HCT116 (cell line): ENCODE data around the gene EID2B. TPM values are rescaled to one million over a fixed set of nuclear protein-coding genes. Genes with fewer than 3 reads are reported as not detected.

Source experiments
- ATAC-seq: fragments of 200-7000 bp; cut with Tn5 transposase; 2 replicates; pipeline ENCODE4 v1.9.1; 2020; ENCODE audit warnings: mild to moderate bottlenecking, moderate library complexity
- BruUV-seq: library from RNA; stranded (reverse); fragments of 400-500 nt; replicated peaks from 2 replicates; lab custom pipeline; 2021; lab: Mats Ljungman, UMichigan
- CTCF ChIA-PET: fragments of 300-600 bp; sonication (Branson Sonifier 250); formaldehyde crosslinking; loops from one replicate; lab custom pipeline; 2021; ENCODE audit warnings: antibody characterized with exemption; lab: Charles Lee
- POLR2A ChIA-PET: fragments of 300-600, 350-600 bp; sonication (Branson Sonifier 250); formaldehyde crosslinking; loops from one replicate; lab custom pipeline; 2021; ENCODE audit warnings: antibody characterized with exemption; lab: Charles Lee
- RAD21 ChIA-PET, 2 experiments: fragments of 300-600 bp; sonication (Branson Sonifier 250); formaldehyde crosslinking; loops; one replicate each; lab custom pipeline; 2023; ENCODE audit warnings: low total read pairs in 2 of 2; ENCODE audit not compliant: uncharacterized antibody in 2 of 2, unreplicated experiment in 2 of 2, low non-redundant PET in 1 of 2; lab: Charles Lee
- DNase-seq: peaks from one replicate; pipeline ENCODE4 v3.0.0-alpha.2; 2010; ENCODE audit warnings: low read depth, low spot score
- H2AFZ ChIP-seq: fragments of 200-600 bp; shearing (Covaris generic), sonication (generic); 2 replicates; pipeline ENCODE4 v1.6.1; 2017; ENCODE audit warnings: low read depth, mixed run types, mixed read lengths, antibody characterized with exemption, low read length; ENCODE audit not compliant: poor library complexity, severe bottlenecking
- H3K27ac ChIP-seq: 2 replicates; pipeline ENCODE4 v1.5.1; 2012; ENCODE audit warnings: low read depth, low read length
- H3K27me3 ChIP-seq: fragments of 200-600 bp; sonication (generic); 2 replicates; pipeline ENCODE4 v1.6.1; 2016; ENCODE audit warnings: mixed run types, low read length, mixed read lengths; ENCODE audit not compliant: insufficient read depth
- H3K36me3 ChIP-seq, 2 experiments: fragments of 200-500 bp in 1 of 2; fragments of 200-600 bp in 1 of 2; sonication (Bioruptor generic) in 1 of 2; sonication (generic) in 1 of 2; 2 replicates each; pipeline versions ENCODE4 v1.5.1 to v1.6.1; 2014 to 2016; ENCODE audit warnings: low read length in 2 of 2, inconsistent platforms in 1 of 2, mixed read lengths in 1 of 2, mixed run types in 1 of 2; ENCODE audit not compliant: insufficient read depth in 2 of 2, control insufficient read depth in 1 of 2
- H3K4me1 ChIP-seq, 2 experiments: fragments of 200-600 bp in 1 of 2; sonication (generic) in 1 of 2; 2 replicates each; pipeline versions ENCODE4 v1.5.1 to v1.6.1; 2012 to 2017; ENCODE audit warnings: low read length in 2 of 2, inconsistent platforms in 1 of 2, mild to moderate bottlenecking in 1 of 2, mixed read lengths in 1 of 2, mixed run types in 1 of 2, moderate library complexity in 1 of 2; ENCODE audit not compliant: insufficient read depth in 2 of 2, control insufficient read depth in 1 of 2
- H3K4me2 ChIP-seq: fragments of 200-600 bp; sonication (generic); 2 replicates; pipeline ENCODE4 v1.6.1; 2017; ENCODE audit warnings: mixed run types, low read length, mixed read lengths
- H3K4me3 ChIP-seq, 2 experiments: fragments of 200-600 bp in 1 of 2; sonication (generic) in 1 of 2; replicated peaks in 1 of 2; 2 replicates each; pipeline ENCODE4 v1.5.1; 2011 to 2016; ENCODE audit warnings: low read length in 2 of 2, control low read depth in 1 of 2, low read depth in 1 of 2, mild to moderate bottlenecking in 1 of 2, mixed read lengths in 1 of 2, mixed run types in 1 of 2
- H3K79me2 ChIP-seq: fragments of 200-600 bp; sonication (generic); 2 replicates; pipeline ENCODE4 v1.6.1; 2017; ENCODE audit warnings: mild to moderate bottlenecking, mixed run types, low read length, moderate library complexity, mixed read lengths; ENCODE audit not compliant: insufficient read depth
- H3K9ac ChIP-seq: fragments of 200-600 bp; sonication (generic); 2 replicates; pipeline ENCODE4 v1.6.1; 2016; ENCODE audit warnings: low read length, mixed read lengths
- H3K9me2 ChIP-seq: fragments of 200-600 bp; sonication (generic), shearing (Covaris generic); 2 replicates; pipeline ENCODE4 v1.6.1; 2017; ENCODE audit warnings: mixed run types, mild to moderate bottlenecking, moderate library complexity; ENCODE audit not compliant: insufficient read depth
- H3K9me3 ChIP-seq, 2 experiments: fragments of 200-500 bp in 1 of 2; fragments of 200-600 bp in 1 of 2; sonication (Bioruptor generic) in 1 of 2; sonication (generic) in 1 of 2; 2 replicates each; pipeline ENCODE4 v1.6.1; 2014 to 2017; ENCODE audit warnings: low read length in 2 of 2, mixed read lengths in 2 of 2, inconsistent platforms in 1 of 2, low read depth in 1 of 2, mild to moderate bottlenecking in 1 of 2, mixed run types in 1 of 2, moderate library complexity in 1 of 2; ENCODE audit not compliant: control insufficient read depth in 1 of 2, insufficient read depth in 1 of 2
- H4K20me1 ChIP-seq: fragments of 200-600 bp; sonication (generic), shearing (Covaris generic); 2 replicates; pipeline ENCODE4 v1.6.1; 2017; ENCODE audit warnings: mixed run types, mild to moderate bottlenecking, moderate library complexity; ENCODE audit not compliant: insufficient read depth
- CBX3 ChIP-seq: IDR thresholded peaks from 2 replicates; pipeline ENCODE4 v1.6.1; 2012; ENCODE audit warnings: low read depth
- ELF1 ChIP-seq: IDR thresholded peaks from 2 replicates; pipeline ENCODE4 v1.6.1; 2012; ENCODE audit warnings: low read depth, borderline replicate concordance
- EZH2 ChIP-seq: fragments of 200-600 bp; sonication (generic); IDR thresholded peaks from 2 replicates; pipeline ENCODE4 v1.6.1; 2017; ENCODE audit warnings: antibody characterized with exemption, mixed run types
- POLR2AphosphoS5 ChIP-seq: IDR thresholded peaks from 2 replicates; pipeline ENCODE4 v1.6.1; 2011; ENCODE audit warnings: mild to moderate bottlenecking, low read depth, low read length, moderate library complexity
- SIN3A ChIP-seq: IDR thresholded peaks from 2 replicates; pipeline ENCODE4 v1.6.1; 2012; ENCODE audit warnings: low read depth
- SP1 ChIP-seq: IDR thresholded peaks from 2 replicates; pipeline ENCODE4 v1.6.1; 2012; ENCODE audit warnings: low read depth
- SRF ChIP-seq: IDR thresholded peaks from 2 replicates; pipeline ENCODE4 v1.6.1; 2012; ENCODE audit warnings: low read depth
- TCF7L2 ChIP-seq: IDR thresholded peaks from 2 replicates; pipeline ENCODE4 v1.7.0; 2011; ENCODE audit warnings: borderline replicate concordance, inconsistent platforms; ENCODE audit not compliant: insufficient read depth, insufficient read length; ENCODE audit errors: extremely low read depth
- ZFX ChIP-seq: fragments of 450-650 bp; IDR thresholded peaks from 2 replicates; pipeline ENCODE4 v1.6.1; 2017
- intact Hi-C: fragments of 100-400 bp; cut with micrococcal nuclease; formaldehyde crosslinking; loops from 2 replicates; pipeline ENCODE4 v1.10.0; 2022
- total RNA-seq: library from RNA; stranded (reverse); gene quantifications from one replicate; pipeline ENCODE4 v1.2.1, GENCODE V29; 2021; ENCODE audit not compliant: unreplicated experiment
- TF ChIP-seq, protein P1 (sequence below): IDR thresholded peaks from 2 replicates; pipeline ENCODE4 v1.6.1; 2012
- TF ChIP-seq, protein P2 (sequence below): IDR thresholded peaks from 2 replicates; pipeline ENCODE4 v1.6.1; 2012
- TF ChIP-seq, protein P3 (sequence below), 3 experiments: fragments of 200-600 bp in 1 of 3; sonication (generic) in 1 of 3; IDR thresholded peaks in 2 of 3; conservative IDR thresholded peaks in 1 of 3; 2 replicates each; pipeline ENCODE4 v1.5.1; 2012 to 2017; ENCODE audit warnings: low read depth in 2 of 3, low read length in 2 of 3, antibody characterized with exemption in 1 of 3, borderline replicate concordance in 1 of 3, control low read depth in 1 of 3, mild to moderate bottlenecking in 1 of 3, mixed read lengths in 1 of 3, mixed run types in 1 of 3, moderate library complexity in 1 of 3; ENCODE audit not compliant: insufficient read depth in 1 of 3

The EID2B gene
- total RNA-seq, 1 experiment from 2014 or later = 1.2 TPM

DNA sequence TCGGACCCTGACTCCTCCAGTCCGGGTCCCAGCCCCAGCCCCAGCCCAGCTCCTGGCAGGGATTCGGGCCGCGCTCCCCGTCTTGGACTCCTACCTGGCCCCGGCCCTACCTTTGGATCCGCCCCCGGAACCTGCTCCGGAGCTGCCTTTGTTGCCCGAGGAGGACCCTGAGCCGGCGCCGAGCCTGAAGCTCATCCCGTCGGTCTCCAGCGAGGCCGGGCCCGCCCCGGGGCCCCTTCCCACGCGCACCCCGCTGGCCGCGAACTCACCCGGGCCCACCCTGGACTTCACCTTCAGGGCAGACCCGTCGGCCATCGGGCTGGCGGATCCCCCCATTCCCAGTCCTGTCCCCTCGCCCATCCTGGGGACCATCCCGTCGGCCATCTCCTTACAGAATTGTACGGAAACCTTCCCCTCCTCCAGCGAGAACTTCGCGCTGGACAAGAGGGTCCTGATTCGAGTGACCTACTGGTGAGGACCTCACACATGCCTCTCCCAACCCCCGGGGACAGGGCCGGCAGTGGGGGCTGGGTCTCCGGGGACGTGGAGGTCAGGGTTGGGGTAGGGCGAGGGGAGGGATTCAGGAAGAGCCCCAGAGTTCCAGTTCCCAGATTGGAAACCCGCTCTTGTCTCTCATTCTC lies 17.0 kb downstream of the EID2B start:
- ChIA-PET RAD21 (no interaction called here), POLR2A (no interaction called here), CTCF (no interaction called here)
- H3K27ac ChIP-seq = no peak overlapping the region
- no peak overlapping the region for H3K4me3 ChIP-seq
- intact Hi-C loops = no loop called here
- no peaks in the 10 kb centered on the region for H3K4me1 ChIP-seq
- H3K27me3 ChIP-seq = no peaks in the 10 kb centered on the region
- H3K36me3 ChIP-seq = no peaks in the 10 kb centered on the region
- no peak overlapping the region for H3K9ac ChIP-seq
- no peaks in the 10 kb centered on the region for H4K20me1 ChIP-seq
- no peaks in the 10 kb centered on the region for H3K9me3 ChIP-seq
- no peak overlapping the region for H3K4me2 ChIP-seq
- no TSS peak for BruUV-seq
- no peak for DNase-seq
- H3K79me2 ChIP-seq = no peaks in the 10 kb centered on the region
- no peaks in the 10 kb centered on the region for H3K9me2 ChIP-seq
- no peak for ATAC-seq
- no peak for TF ChIP-seq POLR2AphosphoS5
- TF ChIP-seq, protein P1, sequence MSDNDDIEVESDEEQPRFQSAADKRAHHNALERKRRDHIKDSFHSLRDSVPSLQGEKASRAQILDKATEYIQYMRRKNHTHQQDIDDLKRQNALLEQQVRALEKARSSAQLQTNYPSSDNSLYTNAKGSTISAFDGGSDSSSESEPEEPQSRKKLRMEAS = no peak
- no peak for TF ChIP-seq EZH2
- no peak for TF ChIP-seq ELF1
- TF ChIP-seq, protein P2, sequence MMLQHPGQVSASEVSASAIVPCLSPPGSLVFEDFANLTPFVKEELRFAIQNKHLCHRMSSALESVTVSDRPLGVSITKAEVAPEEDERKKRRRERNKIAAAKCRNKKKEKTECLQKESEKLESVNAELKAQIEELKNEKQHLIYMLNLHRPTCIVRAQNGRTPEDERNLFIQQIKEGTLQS = no peak
- TF ChIP-seq ZFX = no peak
- TF ChIP-seq SIN3A = no peak
- no peak for TF ChIP-seq TCF7L2
- H2AFZ ChIP-seq = no peak overlapping the region

DNA sequence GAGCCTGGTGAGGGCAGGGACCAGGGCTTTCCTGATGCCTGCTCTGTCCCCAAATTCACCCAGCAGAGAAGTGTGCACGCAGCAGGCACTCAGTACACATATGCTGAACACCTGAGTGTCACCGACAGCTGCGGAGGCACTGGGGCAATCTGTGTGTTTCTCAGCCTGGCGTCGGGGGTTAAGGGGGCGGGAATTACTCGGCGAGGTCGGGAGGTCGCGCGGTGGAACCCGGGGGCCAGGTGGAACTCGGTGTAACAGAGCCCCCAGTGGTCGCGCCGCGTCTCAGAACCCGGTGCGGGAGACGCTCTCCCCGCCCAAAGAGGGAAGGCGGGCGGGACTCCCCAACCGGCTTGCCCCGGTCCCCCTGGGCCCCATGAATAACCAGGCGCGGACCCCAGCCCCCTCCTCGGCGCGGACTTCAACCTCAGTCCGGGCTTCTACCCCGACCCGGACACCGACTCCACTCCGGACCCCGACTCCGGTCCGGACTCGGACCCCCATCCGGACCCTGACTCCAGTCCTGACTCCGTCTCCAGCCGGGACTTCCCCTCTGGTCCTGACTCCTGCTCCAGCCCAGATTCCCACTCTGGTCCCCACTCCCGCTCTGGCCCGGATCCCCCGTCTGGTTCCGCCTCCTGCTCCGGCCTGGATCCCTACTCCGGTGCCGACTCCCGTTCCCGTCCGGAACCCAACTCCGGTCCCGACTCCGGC lies 17.7 kb downstream of the EID2B start, which contains the start of gene SELENOV:
TSS of gene SELENOV (plus strand) at position 300 of the 711 bp plus-strand sequence. CDS start at position 374, 74 bp downstream.
- Histone ChIP-seq H3K9ac (no peak within 1 kb of the TSS), H3K79me2 (no peaks in the 10 kb centered on the region), H3K27ac (no peak within 1 kb of the TSS), H4K20me1 (no peaks in the 10 kb centered on the region), H3K4me2 (no peak within 1 kb of the TSS), H3K27me3 (no peaks in the 10 kb centered on the region), H3K9me2 (no peaks in the 10 kb centered on the region), H2AFZ (no peak within 1 kb of the TSS), H3K4me3 (no peak within 1 kb of the TSS), H3K36me3 (no peaks in the 10 kb centered on the region), H3K4me1 (no peaks in the 10 kb centered on the region), H3K9me3 (no peaks in the 10 kb centered on the region)
- BruUV-seq = no TSS peak
- ATAC-seq (no peak), DNase-seq (no peak)
- TF ChIP-seq, protein P3, sequence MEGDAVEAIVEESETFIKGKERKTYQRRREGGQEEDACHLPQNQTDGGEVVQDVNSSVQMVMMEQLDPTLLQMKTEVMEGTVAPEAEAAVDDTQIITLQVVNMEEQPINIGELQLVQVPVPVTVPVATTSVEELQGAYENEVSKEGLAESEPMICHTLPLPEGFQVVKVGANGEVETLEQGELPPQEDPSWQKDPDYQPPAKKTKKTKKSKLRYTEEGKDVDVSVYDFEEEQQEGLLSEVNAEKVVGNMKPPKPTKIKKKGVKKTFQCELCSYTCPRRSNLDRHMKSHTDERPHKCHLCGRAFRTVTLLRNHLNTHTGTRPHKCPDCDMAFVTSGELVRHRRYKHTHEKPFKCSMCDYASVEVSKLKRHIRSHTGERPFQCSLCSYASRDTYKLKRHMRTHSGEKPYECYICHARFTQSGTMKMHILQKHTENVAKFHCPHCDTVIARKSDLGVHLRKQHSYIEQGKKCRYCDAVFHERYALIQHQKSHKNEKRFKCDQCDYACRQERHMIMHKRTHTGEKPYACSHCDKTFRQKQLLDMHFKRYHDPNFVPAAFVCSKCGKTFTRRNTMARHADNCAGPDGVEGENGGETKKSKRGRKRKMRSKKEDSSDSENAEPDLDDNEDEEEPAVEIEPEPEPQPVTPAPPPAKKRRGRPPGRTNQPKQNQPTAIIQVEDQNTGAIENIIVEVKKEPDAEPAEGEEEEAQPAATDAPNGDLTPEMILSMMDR (IDR thresholded peaks at IDR 0.05 in 2 of 3, conservative IDR thresholded peaks at IDR 0.05 in 1 of 3; ENCODE audit: borderline replicate concordance in 1 of 3, insufficient read depth in 1 of 3, low read depth in 2 of 3, low read length in 2 of 3) = no peak
- no peak for TF ChIP-seq SP1
- TF ChIP-seq SRF = no peak
- no peak for TF ChIP-seq CBX3
- TF ChIP-seq, protein P1 = no peak
- POLR2A ChIA-PET = no interaction called here
- intact Hi-C loops = no loop called here
- RAD21 ChIA-PET = no interaction called here
- CTCF ChIA-PET = interaction anchor here (2.2 kb wide), 1 partner anchor 17 kb away, joined by 5 read pairs; the partner anchor contains the start of gene EID2B
